Measurements from ENCODE around the gene ZNF182.
"Not testable (repeated sequence)": the region's sequence is repeated elsewhere in the genome, so short reads cannot be mapped to it uniquely, and the experiment has no call there.

Gene ZNF182

DNA sequence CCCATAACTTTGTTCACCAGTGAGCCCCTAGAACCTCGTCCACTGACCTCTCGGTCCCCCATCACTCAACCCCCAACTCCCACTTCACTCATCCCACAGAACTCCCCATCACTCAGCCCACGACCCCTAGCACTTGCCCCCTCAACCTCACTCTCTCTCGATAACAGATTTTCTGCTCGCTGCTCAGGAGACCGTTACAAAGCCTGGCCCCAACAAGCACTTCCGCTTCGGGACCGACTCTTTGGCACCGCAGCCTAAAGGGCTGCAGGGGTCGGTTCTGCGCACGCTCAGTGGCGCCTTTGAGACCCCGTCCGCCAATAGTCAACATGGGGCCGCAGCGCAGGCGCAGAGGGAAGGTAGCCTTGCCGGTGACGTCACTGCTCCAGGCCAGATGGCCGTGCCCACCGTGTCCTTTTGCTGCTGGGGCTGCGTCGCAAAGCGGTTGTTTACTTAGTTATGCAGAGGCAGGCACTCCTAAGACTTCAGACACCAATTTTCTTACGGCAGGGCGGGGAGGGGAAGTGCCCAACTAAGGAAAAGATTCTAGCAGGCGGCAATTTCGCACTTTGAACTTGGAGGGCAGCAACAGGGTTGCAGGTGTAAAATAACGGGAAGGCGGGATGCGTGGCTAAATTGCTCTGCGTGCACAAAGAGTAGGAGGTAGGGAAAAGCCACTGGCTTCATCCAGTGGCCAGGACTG lies at the start of gene ZNF182:
Gene ZNF182 (minus strand): TSS at position 232 of the 700 bp plus-strand sequence. CDS start 1,380 bp downstream, outside the sequence.
- H3K4me3 ChIP-seq (ENCODE audit: low read depth, low read length): peak within 1 kb of the TSS; percentile 69
- in situ Hi-C loops (cut with HindIII; ENCODE audit: low sequenced_read_pairs): no loop called here
- DNase-seq (ENCODE audit: low read depth, low spot score): peak; percentile 85
- TF ChIP-seq, protein P1, sequence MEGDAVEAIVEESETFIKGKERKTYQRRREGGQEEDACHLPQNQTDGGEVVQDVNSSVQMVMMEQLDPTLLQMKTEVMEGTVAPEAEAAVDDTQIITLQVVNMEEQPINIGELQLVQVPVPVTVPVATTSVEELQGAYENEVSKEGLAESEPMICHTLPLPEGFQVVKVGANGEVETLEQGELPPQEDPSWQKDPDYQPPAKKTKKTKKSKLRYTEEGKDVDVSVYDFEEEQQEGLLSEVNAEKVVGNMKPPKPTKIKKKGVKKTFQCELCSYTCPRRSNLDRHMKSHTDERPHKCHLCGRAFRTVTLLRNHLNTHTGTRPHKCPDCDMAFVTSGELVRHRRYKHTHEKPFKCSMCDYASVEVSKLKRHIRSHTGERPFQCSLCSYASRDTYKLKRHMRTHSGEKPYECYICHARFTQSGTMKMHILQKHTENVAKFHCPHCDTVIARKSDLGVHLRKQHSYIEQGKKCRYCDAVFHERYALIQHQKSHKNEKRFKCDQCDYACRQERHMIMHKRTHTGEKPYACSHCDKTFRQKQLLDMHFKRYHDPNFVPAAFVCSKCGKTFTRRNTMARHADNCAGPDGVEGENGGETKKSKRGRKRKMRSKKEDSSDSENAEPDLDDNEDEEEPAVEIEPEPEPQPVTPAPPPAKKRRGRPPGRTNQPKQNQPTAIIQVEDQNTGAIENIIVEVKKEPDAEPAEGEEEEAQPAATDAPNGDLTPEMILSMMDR (IDR thresholded peaks at IDR 0.05; ENCODE audit: low read depth, low read length): no peak

- no peak overlapping the region for H3K4me3 ChIP-seq (ENCODE audit: low read depth, low read length)
- no peak for DNase-seq (ENCODE audit: low read depth, low spot score)
- in situ Hi-C loops (cut with HindIII; ENCODE audit: low sequenced_read_pairs): no loop called here
- TF ChIP-seq, protein P1 (IDR thresholded peaks at IDR 0.05; ENCODE audit: low read depth, low read length): no peak
These were observed 43.1 kb upstream of the ZNF182 start for GRCh38 chrX:48046846-48047245.

DNA sequence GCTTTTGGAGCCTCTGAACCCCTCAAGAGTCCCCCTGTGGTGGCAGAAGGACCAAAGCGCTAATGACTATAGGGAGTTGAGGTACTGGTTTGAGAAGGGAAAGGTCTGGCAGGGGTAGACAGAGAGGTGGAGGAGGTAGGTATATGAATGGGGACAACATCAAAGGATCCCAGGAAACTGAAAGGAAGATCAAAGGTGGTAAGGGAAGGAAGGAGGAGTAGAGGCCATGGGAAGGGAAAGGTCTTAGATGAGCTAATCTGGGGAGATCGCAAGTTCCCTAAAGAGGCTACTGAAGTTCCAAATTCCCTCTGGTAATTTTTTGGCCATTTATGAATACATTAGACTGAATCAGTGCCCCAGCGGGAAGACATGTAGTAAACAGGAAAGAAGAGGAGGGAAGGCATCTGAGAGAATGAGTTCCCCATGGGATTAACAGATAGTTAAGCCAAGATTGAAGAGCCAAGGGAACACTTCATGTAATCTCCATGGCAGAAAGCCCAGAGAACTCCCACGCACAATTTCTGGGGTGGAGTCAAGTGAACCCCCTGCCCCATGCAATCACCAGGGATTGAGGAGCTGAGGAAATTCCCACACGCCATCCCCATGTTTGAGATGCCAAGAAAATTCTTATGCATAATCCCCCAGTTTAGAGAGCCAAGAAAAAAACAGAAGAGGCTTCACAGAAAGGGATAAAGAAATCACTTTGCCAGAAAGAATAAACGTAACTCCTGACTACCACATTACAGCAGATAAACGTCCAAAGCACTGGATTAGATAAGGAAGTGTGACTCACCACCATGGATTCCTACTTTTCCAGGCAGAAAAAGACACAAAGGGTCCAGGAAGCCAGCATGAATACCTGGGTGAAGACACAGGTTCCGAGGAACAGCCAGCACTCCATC lies 41.9 kb upstream of the ZNF182 start:
- in situ Hi-C loops (cut with HindIII; ENCODE audit: low sequenced_read_pairs): no loop called here
- H3K4me3 ChIP-seq (ENCODE audit: low read depth, low read length): no peak overlapping the region
- TF ChIP-seq, protein P1 (IDR thresholded peaks at IDR 0.05; ENCODE audit: low read depth, low read length): no peak
- peak; percentile 35 for DNase-seq (ENCODE audit: low read depth, low spot score)

GRCh38 chrX:48043056-48043455 lies 39.3 kb upstream of the ZNF182 start:
- in situ Hi-C loops (cut with HindIII; ENCODE audit: low sequenced_read_pairs): no loop called here
- no peak for DNase-seq (ENCODE audit: low read depth, low spot score)
- TF ChIP-seq, protein P1 (IDR thresholded peaks at IDR 0.05; ENCODE audit: low read depth, low read length): no peak
- H3K4me3 ChIP-seq (ENCODE audit: low read depth, low read length): no peak overlapping the region

DNA sequence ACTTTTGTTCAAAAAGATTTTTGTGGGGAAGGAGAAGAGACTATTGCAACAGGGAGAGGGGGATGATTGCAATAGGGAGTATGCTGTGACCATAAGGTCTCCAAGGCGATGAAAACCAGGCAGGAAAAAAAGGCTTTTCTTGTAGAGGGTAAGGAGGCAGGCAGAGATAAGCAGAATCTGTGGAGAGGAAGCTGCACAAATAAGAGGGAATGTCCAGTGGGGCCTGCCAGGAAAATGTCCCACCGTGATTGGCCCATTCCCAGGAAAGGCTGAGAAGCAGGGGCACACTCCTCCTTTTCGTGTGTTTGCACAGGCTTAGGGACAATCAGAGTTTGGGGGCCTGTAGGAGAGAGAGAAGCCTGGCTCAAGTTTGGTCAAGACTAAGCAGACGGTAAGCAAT lies 32.1 kb upstream of the ZNF182 start:
- TF ChIP-seq, protein P1 (IDR thresholded peaks at IDR 0.05; ENCODE audit: low read depth, low read length): no peak
- in situ Hi-C loops (cut with HindIII; ENCODE audit: low sequenced_read_pairs): no loop called here
- no peak for DNase-seq (ENCODE audit: low read depth, low spot score)
- H3K4me3 ChIP-seq (ENCODE audit: low read depth, low read length): no peak overlapping the region

- H3K4me3 ChIP-seq (ENCODE audit: low read depth, low read length); in situ Hi-C loops (cut with HindIII; ENCODE audit: low sequenced_read_pairs); DNase-seq (ENCODE audit: low read depth, low spot score): not testable (repeated sequence)
These were observed 26.9 kb upstream of the ZNF182 start for GRCh38 chrX:48030641-48031173.

Measured in astrocyte of the spinal cord (primary cell).